Measurements from ENCODE around the gene ZMYND8.
"Not testable (repeated sequence)": the region's sequence is repeated elsewhere in the genome, so short reads cannot be mapped to it uniquely, and the experiment has no call there.

The ZMYND8 gene

DNA sequence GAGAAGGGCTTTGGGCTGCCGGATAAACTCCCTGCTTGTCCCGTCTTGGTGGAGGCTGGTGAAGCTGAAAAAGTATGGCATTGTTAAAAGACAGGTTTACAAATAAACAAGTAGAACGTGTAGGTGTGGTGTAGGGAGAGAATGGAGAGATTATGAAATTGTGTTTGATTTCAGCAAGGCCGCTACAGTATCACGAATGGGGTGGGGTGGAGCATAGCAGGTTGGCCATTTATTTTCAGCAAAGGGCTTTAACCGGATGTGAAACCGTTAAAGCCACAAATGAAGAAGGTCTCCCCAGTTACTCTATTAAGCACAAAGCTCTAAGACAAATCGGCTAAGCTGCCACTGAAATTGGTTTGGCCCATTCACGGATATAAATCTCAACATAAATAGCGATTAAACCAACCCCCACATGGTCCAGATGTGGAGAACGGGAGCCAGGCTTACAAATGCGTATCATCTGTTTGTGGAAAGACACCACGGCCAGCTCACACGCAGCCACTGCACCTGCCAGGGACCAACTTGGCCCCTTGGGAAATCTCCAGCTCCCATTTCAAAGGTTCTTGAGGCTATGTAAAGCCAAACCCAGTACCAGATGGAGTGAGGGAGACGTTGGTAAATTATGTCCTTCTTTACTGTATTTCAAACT lies 94.0 kb downstream of the ZMYND8 start:
- no peak for FAIRE-seq

GRCh38 chr20:47262008-47262364 lies 94.5 kb downstream of the ZMYND8 start:
- no peak for FAIRE-seq

DNA sequence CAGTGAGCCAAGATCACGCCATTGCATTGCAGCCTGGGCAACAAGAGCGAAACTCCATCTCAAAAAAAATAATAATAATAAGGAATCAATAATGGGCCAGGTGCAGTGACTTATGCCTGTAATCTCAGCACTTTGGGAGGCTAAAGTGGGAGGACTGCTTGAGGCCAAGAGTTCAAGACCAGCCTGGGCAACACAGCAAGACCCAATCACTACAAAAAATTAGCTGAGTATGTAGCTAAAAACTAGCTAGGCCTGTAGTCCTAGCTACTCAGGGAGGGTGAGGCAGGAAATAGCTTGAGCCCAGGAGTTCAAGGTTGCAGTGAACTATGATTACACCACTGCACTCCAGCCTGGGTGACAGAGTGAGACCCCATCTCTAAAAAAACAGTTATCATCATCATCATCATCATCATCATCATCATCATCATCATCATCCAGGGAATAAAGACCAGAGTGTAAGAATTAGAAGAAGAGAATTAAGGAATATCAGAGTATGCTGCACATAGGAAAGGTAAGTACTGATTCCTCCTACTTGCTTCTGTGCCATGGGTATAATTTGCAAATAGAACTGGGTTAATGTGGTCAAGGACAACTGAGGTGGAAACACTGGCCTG lies 95.2 kb downstream of the ZMYND8 start:
- FAIRE-seq = not testable (repeated sequence)

GRCh38 chr20:47260540-47261126 lies 95.9 kb downstream of the ZMYND8 start:
- not testable (repeated sequence) for FAIRE-seq

- no peak for FAIRE-seq
Measured at GRCh38 chr20:47258745-47259695, 97.5 kb downstream of the ZMYND8 start.

DNA sequence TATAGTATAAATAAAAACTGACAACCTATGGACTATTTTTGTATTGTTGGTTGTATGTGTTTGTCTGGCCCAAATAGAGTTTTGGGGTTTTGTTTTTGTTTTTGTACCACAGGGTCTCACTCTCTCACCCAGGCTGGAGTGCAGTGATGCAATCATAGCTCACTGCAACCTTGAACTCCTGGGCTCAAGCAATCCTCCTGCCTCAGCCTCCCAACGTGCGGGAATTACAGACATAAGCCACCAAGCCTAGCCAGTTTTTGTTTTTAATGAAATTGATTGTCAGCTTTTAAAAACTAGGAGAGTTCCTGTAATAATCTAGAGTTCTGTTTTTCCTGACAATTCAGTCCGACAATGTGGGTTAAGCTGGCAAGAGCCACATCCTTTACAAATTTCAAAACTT lies 98.7 kb downstream of the ZMYND8 start:
- no peak for FAIRE-seq

GRCh38 chr20:47257256-47257655 lies 99.2 kb downstream of the ZMYND8 start:
- no peak for FAIRE-seq

- FAIRE-seq = no peak
Measured at GRCh38 chr20:47256668-47257236, 99.7 kb downstream of the ZMYND8 start.

- FAIRE-seq = no peak
Measured at GRCh38 chr20:47253872-47254271, 102.6 kb downstream of the ZMYND8 start.

- FAIRE-seq = no peak
Measured at GRCh38 chr20:47252879-47253307, 103.6 kb downstream of the ZMYND8 start.

GRCh38 chr20:47251154-47252020 lies 105.1 kb downstream of the ZMYND8 start:
- FAIRE-seq = no peak

DNA sequence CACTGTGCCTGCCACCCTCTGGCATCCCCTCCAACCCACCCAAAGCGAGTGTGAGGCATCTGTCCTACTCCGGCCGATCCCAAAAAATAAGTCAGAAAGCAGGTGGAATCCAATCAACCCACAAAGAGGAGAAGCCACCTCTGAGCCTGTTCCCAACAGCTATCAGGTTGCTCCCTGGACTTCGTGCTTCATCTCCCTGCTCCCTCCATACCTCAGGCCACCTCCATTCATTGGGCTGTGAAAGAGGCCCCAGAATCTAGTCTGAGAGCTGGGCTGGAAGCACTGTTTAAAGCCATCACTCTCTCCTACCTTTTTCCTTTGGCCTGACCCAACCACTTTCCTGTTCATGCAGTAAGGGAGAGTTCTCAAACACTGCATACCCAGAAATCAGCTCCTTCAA lies 106.1 kb downstream of the ZMYND8 start:
- no peak for FAIRE-seq

- FAIRE-seq = no peak
Measured at GRCh38 chr20:47249913-47250312, 106.6 kb downstream of the ZMYND8 start.

DNA sequence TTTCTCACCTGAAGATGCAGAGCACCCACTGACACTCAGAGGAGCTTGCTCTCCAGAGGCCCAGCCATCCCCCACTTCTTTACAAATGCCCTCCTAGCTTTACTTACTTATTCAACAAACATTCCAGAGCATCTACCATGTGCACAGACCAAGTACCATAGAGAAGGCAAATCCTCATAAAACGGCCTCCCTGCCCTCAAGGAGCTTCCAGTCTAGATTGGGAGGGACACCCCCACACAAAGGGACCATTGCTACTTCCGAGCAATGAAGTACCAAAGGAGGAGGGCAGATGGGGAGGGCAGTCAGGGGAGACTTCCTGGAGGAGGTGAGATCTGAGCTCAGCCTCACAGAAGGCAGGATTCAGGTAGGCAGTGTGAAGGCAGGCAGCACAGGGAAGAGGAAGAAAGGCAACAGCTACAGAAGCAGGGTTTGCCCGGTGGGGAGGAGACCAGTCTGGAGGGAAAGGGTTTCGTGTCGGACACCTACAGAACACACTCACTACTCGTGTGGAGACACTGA lies 108.0 kb downstream of the ZMYND8 start:
- no peak for FAIRE-seq

- FAIRE-seq = no peak
Measured at GRCh38 chr20:47247972-47248371, 108.5 kb downstream of the ZMYND8 start.

- no peak for FAIRE-seq
Measured at GRCh38 chr20:47246061-47246777, 110.3 kb downstream of the ZMYND8 start.

DNA sequence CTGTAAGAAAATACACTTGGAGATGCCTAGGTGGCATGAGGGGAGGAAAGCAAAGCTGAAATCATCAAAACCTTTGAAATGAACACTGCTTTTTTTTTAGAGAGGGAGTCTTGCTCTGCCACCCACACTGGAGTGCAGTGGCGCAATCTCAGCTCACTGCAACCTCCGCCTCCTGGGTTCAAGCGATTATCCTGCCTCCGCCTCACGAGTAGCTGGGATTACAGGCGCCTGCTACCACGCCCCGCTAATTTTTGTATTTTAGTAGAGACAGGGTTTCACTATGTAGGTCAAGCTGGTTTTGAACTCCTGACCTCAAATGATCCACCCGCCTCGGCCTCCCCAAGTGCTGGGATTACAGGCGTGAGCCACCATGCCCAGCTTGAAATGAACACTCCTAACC lies 111.3 kb downstream of the ZMYND8 start:
- FAIRE-seq = not testable (repeated sequence)

DNA sequence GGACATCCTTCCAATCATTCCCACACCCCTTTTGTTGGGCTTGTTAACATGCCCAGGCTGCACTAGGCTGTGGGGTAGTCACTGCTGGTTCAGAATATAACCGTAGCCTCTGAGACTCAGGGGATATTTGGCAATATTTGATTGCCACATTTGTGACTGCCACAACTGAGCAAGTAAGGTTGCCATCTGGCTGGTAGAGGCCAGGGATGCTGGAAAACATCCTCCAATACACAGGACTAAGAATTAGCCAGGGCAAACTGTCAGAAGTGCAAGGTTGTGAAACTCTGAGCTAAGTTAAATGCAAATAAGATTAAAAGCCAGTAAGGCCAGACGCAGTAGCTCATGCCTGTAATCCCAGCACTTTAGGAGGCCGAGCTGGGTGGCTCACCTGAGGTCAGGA lies 112.0 kb downstream of the ZMYND8 start:
- FAIRE-seq = no peak

DNA sequence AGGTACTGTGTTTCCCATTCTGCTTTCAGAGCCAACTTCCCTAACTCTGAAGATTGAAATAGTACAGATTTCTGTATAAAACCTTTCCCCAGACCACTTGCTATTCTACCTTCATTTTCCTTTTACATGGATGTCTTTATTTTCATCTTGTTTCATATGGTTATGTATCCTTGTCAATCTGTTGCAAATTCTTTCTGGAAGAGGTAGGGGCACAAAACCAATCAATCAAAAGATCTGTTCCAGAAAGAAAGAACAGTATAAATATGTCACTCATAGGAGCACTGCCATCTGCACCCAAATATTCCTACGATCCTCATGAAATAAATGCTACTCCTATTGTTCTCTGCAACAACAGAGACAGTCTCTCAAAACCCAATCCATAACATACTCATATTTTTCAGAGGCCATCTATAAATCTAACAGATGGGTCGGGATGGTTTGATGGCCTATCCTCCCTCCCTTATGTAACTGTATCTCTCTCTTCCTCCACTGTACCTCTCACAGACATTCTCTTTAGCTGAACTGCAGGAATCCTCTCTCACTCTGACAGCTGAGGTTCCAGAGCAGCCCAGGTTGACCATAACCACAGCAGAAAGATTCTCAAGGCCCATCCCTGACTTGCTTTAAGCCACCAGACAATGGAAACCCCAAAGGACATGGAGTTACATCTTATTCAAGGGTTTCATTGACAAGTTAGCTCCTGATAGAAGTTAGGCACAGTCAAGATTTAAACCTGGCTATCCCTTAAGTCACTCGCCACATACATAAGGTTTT lies 112.8 kb downstream of the ZMYND8 start:
- no peak for FAIRE-seq

DNA sequence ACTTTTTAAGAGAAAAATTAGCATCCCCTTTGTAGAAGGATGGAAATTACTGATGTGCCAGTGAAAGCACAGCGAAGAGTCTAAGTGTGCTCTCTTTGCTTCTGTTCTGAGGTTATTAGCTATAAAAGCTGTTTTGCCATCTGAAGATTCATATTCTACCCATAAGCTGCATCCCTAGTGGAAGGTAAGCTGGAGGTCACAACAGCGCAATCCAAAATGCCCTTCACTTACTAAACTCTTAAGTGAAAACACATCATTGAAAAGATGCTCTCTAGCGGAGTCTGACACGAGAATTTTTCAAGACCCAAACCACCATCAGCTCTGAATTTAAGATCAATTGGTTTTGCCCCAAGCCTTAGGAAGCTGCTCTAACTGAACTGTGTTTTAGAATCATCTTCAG lies 113.5 kb downstream of the ZMYND8 start:
- no peak for FAIRE-seq

Data from A204.1 (cell line).